Left forelimb (tissue), 1 donor: Measurements from ENCODE around the gene TAF10.

Experiments
- DNase-seq: peaks from one replicate; pipeline ENCODE4 v3.0.0-alpha.2; 2018; ENCODE audit warnings: low spot score

The TAF10 gene

GRCh38 chr11:6625156-6625831, 13.3 kb upstream of the TAF10 start:
- no peak for DNase-seq

GRCh38 chr11:6623391-6624363, 11.7 kb upstream of the TAF10 start:
- DNase-seq = no peak

- no peak for DNase-seq
These were observed 10.5 kb upstream of the TAF10 start for GRCh38 chr11:6622261-6623171.

GRCh38 chr11:6621711-6622211, 9.7 kb upstream of the TAF10 start:
- DNase-seq = no peak

DNA sequence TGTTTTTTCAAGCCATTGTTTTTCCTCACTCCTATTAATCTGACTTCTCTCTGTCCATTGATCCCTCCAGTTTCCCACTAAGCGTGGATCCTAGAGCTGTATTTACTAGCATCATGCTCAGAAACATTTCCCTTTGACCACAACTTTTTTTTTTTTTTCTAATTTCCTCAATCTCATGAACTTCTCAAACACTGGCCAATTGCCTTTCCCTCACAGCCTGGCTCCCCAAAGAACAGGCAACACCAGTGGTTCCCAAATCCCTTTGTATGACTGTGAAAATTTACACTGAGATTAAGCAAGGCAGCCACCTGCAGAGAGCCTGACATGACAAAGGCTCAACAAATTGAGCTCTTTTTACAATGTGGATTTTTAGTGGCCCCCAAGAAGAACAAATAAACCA, 8.6 kb upstream of the TAF10 start:
- no peak for DNase-seq

GRCh38 chr11:6619004-6619745, 7.2 kb upstream of the TAF10 start, which contains the start of gene TPP1:
Gene TPP1, minus strand, starts transcription at chr11:6619422. Its CDS starts 22 bp downstream, at chr11:6619400.
- peak; percentile 92 for DNase-seq

DNA sequence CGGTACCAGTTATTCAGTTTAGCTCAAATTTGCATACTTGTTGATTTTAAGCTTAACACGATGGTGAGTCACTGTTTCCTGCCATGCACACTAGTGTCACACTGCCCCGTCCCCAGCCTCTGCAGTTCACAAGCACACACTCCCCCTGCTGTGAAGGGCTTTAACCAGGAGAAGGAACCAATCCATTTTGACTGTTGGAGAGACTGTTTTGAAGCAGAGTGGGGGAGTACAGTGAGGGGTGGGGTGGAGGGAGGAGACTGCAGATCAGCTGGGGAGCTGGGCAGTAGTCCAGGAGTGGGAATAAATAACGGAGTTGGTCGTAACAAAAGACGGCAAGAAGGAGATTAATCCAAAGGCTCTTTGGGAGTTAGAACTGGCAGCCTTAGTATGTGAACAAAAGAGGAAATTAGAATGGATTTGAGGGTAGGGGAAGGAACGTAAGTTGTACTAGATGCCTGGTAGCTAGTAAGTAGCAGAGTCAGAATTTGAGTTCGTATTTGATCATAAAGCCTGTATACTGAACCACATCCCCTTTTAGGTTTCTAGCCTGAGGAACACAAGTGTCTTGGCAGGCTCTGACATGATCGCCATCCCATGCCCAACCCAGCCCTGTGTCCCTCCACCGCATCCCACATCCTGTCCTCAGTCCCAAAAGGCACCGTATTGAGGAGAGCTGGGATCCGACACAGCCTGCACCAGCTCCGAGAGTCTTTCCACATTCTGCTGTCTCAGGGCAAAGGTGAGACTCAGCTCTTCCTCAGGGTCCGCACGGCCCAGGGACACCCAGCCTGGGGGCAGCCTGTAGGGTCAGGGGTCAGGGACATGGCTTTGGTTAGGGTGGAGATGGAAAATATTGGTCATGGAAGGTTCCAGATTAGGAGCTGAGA, 6.3 kb upstream of the TAF10 start:
- no peak for DNase-seq

GRCh38 chr11:6617315-6617781, 5.3 kb upstream of the TAF10 start:
- DNase-seq = no peak

- no peak for DNase-seq
These were observed 4.7 kb upstream of the TAF10 start for GRCh38 chr11:6616596-6617250.

DNA sequence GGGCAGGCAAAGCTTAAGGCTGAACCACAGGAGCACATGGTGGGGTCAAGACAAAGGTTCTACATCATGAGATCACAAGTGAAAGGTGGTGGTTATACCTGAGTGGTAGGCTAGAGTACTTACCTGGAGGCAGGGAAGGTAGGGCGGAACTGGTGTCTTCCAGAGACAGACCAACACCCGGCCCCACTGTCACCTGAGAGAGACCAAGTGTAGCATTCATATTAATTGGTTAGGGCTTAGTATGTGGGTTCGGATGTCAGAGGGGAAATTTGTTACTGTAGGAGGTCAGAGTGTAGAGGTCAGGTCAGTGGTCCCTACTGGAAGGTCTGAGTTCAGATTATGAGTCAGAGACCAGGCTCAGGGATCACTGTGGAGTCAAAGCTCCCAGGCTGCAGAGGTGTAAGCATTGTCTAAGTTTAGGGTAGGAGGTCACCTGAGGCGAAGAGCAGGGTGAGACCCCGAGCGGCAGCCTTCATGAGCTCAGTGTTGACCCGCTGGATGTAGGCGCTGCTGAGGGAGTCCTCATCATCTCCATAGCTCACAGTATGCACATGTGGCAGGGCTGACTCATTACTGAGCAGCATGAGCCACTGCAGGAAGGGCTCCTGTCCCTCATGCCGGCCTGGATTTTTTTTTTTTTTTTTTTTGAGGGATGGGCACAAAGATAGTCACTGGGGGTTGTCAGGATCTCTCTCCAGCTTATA, 4.0 kb upstream of the TAF10 start:
- DNase-seq = no peak

GRCh38 chr11:6615046-6615445, 3.0 kb upstream of the TAF10 start:
- DNase-seq = no peak

DNA sequence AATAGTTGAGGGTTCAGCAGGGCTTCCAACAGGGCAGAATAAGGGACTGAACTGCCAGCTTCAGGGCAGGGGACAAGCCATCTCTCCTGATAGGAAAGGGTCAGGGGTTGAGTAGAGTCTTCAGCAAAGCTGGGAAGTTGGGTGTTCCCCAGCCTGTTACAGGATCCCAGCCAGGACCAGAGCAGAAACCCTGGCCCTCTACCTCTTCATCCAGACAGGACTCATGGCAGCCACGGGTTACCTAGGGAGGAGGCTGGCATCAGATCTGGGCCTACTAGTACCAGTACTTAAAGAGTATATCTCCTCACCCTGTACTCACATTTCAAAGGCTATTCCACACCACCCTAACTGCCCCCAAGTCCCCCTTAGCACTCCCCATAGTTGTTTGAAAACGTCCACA, 2.4 kb upstream of the TAF10 start:
- DNase-seq = no peak

DNA sequence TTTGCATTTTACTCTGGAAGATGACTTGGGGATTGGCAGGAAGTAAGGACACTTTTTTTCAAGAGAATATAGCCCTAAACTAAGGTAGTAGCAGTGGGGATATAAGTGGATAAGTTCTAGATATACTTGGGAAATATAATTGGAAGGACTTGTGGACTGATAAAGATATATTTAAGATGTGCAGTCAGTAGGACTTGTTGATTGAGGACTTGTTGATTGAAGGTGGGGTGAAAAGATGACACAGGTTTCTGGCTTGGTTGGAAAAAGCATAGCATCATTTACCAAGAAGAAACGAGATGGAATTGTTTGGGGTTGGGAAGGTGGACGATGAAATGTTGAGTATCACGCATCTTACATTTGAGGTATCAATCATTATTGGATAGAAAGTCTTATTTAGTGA, 1.5 kb upstream of the TAF10 start:
- DNase-seq = no peak

GRCh38 chr11:6611963-6612212, 128 bp downstream of the TAF10 start:
- DNase-seq = no peak

DNA sequence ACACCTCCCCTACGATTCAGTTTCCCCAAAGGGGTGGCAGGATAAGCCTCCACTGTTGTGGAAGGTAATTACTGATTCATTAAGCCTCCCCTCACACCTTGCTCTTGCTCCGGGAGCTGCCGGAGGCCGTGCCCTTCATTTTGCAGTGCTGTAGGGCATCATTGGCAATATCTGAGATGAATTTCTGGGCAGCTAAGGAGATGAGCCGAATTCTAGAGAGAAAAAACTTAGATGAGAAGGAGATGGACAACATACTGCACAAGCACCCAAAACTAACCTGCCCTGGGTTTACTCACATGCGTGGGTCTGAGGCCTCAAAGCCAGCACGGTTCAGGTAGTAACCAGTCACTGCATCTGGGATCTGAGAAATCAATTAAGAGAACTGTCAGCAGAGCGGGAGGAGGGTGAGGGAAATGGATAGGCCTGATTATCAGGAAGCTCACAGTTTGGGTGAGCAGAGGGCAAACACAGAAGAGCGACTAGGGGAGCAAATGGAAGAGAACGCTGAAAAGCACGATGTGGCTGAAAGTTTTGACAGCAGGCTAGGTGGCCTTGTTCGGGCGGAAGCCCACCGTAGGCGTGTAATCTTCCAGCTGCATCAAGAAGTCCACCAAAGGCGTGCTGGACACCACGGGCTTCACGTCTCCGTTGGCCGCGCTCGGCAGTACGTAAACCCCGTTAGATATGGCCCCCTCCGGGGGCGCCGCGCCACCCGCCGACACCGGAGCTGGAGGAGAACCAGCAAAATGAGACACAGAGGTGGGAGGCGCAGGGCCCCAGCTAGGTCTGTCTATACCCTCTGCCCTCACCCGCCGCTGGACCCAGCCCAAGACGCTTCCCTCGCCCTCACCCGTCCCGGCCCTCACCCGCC, 689 bp downstream of the TAF10 start:
- peak; percentile 72 for DNase-seq

DNA sequence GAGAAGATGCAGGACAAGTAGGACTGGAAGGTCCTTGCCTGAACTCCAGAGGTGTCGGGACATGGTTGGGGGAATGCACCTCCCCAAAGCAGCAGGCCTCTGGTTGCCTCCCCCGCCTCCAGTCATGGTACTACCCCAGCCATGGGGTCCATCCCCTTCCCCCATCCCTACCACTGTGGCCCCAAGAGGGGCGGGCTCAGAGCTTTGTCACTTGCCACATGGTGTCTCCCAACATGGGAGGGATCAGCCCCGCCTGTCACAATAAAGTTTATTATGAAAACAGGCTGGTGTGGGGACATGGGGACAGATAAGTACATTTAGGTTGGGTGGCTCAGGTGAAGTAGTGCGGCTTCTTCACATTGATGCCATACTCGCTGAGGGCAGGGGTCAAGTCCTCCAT, 1.4 kb downstream of the TAF10 start:
- peak; percentile 37 for DNase-seq

- no peak for DNase-seq
These were observed 2.5 kb downstream of the TAF10 start for GRCh38 chr11:6609502-6610015.
